Measurements from ENCODE around the gene MROH7.

MROH7 gene

DNA sequence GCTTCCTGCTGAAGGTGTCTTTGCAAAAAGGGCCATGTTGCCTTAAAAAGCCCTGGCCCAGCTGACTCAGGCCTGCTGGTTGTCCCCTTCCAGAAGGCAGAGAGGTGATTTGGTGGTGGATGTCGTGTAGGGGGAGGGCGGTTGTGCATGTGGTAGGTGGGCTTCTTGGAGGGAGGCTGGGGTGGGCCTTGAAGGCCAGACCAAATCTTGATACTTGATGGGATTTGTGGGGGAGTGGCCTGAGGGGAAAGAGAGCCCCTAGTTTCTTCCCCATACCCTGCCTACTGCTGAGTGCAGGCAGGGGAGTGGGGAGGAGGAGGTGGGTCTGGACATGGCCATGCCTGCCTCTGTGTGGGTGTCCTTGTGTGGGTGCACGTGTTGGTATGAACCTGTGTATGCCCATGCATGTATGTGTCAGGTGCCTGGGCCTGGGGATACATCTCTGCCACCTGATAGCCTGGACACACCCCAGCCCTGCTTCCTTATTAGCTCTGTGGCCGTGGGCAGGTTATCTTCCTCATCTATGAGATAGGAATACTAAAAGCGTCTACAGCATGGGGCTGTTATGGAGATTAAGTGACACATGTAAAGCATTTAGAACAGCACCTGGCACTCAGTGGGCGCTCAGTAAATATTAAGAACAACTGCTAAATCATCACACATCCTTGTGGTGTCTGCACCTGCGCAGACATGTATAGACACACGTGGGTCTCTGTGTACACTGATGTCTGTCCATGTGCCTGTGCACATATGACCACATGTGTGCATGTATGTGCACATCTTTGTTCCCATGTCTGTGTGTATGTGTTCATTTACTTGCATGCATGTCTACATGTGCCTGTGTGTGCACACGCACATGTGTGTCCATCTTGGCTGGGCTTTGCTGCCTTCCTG, 35.2 kb upstream of the MROH7 start:
- Mint-ChIP-seq H3K4me1 (ENCODE audit: low read depth) (peaks cover 6% of the 10 kb centered on the region), H3K27me3 (ENCODE audit: low read depth) (no peaks in the 10 kb centered on the region), H3K4me3 (no peak overlapping the region), H3K9me3 (no peaks in the 10 kb centered on the region), H3K27ac (no peak overlapping the region), H3K36me3 (ENCODE audit: low read depth) (no peaks in the 10 kb centered on the region)

- Mint-ChIP-seq H3K4me3 (no peak overlapping the region), H3K4me1 (ENCODE audit: low read depth) (peaks cover 6% of the 10 kb centered on the region), H3K27ac (no peak overlapping the region), H3K36me3 (ENCODE audit: low read depth) (no peaks in the 10 kb centered on the region), H3K9me3 (no peaks in the 10 kb centered on the region), H3K27me3 (ENCODE audit: low read depth) (no peaks in the 10 kb centered on the region)
Observed at GRCh38 chr1:54606990-54607325, 34.6 kb upstream of the MROH7 start.

GRCh38 chr1:54607821-54608565, 33.6 kb upstream of the MROH7 start:
- H3K27me3 Mint-ChIP-seq (ENCODE audit: low read depth): no peaks in the 10 kb centered on the region

DNA sequence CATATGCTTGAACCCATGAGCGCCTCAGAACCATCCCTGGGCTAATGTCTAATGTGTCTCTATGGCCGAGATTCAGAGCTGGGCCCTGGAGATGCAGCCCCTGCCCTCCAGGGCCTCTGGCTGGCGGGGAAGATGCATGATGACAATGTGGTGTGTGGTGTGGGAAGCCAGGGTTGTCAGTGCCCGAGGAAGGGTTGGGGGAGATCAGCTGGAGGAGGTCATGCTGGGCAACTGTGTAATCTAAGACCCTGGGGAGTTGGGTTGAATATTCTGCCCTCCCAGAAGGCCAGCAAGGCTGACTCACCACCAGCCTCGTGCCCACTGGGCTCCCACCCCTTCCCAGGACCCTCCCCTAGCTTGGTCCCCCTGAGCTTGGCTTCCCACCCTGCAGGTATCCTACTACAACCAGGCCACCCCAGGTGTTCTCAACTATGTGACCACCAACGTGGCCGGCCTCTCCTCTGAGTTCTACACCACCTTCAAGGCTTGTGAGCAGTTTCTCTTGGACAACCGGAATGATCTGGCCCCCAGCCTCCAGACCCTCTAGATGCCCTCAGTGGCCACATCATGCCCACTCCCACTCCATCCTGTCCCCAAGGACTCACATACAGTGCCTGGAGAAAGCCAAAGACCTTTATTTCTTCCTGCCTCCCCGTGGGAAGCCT, 32.9 kb upstream of the MROH7 start:
- H3K9me3 Mint-ChIP-seq: no peaks in the 10 kb centered on the region
- no peaks in the 10 kb centered on the region for H3K36me3 Mint-ChIP-seq (ENCODE audit: low read depth)
- no peaks in the 10 kb centered on the region for H3K27me3 Mint-ChIP-seq (ENCODE audit: low read depth)
- peaks cover 6% of the 10 kb centered on the region for H3K4me1 Mint-ChIP-seq (ENCODE audit: low read depth)
- no peak overlapping the region for H3K4me3 Mint-ChIP-seq
- no peak overlapping the region for H3K27ac Mint-ChIP-seq

More at GRCh38 chr1:54607821-54608565, 33.6 kb upstream of the MROH7 start:
- Mint-ChIP-seq H3K36me3 (ENCODE audit: low read depth) (no peaks in the 10 kb centered on the region), H3K4me3 (no peak overlapping the region), H3K27ac (no peak overlapping the region), H3K9me3 (no peaks in the 10 kb centered on the region), H3K4me1 (ENCODE audit: low read depth) (peaks cover 6% of the 10 kb centered on the region)

DNA sequence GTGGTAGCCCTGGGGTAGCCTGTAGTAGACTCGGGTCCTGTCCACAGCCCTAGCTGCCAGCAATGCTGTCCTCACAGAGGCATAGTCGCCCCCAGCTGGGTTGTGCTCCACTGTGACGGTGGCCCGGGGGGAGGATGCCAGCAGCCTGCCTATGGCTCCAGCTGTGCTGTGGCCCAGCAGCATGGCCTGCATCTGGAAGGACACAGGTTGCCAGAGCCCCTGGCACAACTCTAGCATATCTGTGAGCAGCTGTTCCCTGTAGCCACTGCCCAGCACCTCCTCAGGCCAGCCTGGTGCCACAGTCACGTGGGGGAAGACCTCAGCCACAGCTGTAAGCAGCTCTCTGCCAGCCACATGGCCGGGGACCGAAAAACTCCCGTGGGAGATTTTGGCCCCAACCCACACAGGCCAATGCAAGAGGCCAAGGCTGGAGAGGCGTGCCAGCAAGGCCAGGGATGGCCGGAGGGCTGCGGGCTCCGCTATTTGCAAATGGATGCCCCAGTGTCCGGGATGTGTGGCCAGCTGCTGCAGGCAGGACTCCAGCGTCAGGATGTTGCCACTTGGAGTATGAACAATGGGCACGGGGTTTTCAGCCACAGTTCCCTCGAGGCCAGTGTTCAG, 32.2 kb upstream of the MROH7 start:
- H3K4me3 Mint-ChIP-seq: no peak overlapping the region
- no peaks in the 10 kb centered on the region for H3K36me3 Mint-ChIP-seq (ENCODE audit: low read depth)
- H3K27me3 Mint-ChIP-seq (ENCODE audit: low read depth): no peaks in the 10 kb centered on the region
- peaks cover 4% of the 10 kb centered on the region for H3K4me1 Mint-ChIP-seq (ENCODE audit: low read depth)
- H3K27ac Mint-ChIP-seq: no peak overlapping the region
- H3K9me3 Mint-ChIP-seq: no peaks in the 10 kb centered on the region

GRCh38 chr1:54610048-54610447, 31.5 kb upstream of the MROH7 start:
- Mint-ChIP-seq H3K36me3 (ENCODE audit: low read depth) (no peaks in the 10 kb centered on the region), H3K27me3 (ENCODE audit: low read depth) (no peaks in the 10 kb centered on the region), H3K9me3 (no peaks in the 10 kb centered on the region), H3K27ac (no peak overlapping the region), H3K4me3 (no peak overlapping the region), H3K4me1 (ENCODE audit: low read depth) (no peaks in the 10 kb centered on the region)

DNA sequence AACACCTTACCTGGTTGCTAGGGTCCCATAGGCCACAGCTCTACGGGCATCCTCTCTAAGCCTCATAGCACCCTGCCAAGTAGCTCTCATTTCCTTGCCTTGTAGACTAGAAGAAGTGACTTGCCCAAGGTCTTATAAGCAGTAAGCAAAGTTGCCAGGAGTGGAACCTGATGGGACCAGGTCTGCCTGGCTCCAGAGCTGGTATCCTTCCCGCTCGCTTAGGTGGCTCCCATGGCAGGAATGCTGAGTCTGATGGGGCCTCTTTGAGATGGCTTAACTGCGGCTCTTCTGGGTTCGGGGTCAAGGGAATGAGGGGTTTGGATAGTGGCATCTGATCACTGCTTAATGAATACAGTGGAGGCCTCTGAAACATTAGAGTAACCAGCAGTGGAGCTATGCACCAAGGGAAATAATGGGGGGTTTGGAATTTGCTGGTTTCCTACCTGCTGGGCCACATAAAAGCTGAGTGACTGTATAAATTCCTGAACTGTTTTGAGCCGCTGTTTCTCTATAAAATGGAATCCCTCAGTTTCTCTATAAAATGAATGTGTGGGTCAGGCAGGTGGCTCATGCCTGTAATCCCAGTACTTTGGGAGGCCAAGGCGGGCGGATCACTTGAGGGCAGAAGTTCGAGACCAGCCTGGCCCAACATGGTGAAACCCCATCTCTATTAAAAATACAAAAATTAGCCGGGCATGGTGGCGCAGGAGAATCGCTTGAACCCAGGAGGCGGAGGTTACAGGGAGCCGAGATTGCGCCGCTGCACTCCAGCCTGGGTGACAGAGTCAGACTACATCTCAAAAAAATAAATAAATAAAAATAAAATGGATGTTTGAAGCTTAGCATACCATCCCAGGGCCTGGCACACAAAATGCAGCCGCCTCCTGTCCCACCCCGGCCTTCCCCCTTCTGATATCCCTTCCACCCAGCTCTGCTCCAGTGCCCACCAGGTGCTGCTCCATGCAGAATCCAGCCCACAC, 30.7 kb upstream of the MROH7 start:
- Mint-ChIP-seq H3K9me3 (no peaks in the 10 kb centered on the region), H3K4me3 (no peak overlapping the region), H3K4me1 (ENCODE audit: low read depth) (no peaks in the 10 kb centered on the region), H3K27ac (no peak overlapping the region), H3K27me3 (ENCODE audit: low read depth) (no peaks in the 10 kb centered on the region), H3K36me3 (ENCODE audit: low read depth) (no peaks in the 10 kb centered on the region)

DNA sequence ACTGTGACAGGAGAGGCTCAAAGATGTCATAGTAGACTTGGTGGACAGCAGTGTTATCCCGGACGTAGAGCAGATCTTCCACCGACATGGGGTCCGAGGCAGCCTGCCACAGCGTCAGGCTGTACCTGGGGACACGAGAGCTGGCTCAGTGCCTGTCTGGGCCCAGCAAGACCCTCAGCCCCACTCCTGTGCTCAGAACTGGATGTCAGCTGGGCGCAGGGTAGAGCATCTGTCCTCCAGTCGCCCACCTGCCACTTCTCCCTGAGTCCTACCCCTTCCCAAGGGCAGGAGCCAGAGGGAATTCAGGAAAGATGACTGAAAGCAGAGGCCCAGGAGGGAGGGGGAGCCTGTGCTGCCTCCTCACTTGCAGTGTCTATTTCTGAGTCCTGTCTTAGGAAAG, 30.0 kb upstream of the MROH7 start:
- Mint-ChIP-seq H3K27me3 (ENCODE audit: low read depth) (no peaks in the 10 kb centered on the region), H3K9me3 (no peaks in the 10 kb centered on the region), H3K4me1 (ENCODE audit: low read depth) (no peaks in the 10 kb centered on the region), H3K36me3 (ENCODE audit: low read depth) (no peaks in the 10 kb centered on the region), H3K27ac (no peak overlapping the region), H3K4me3 (no peak overlapping the region)

- Mint-ChIP-seq H3K9me3 (no peaks in the 10 kb centered on the region), H3K27me3 (ENCODE audit: low read depth) (no peaks in the 10 kb centered on the region), H3K27ac (no peak overlapping the region), H3K4me3 (no peak overlapping the region), H3K36me3 (ENCODE audit: low read depth) (no peaks in the 10 kb centered on the region), H3K4me1 (ENCODE audit: low read depth) (no peaks in the 10 kb centered on the region)
Observed at GRCh38 chr1:54614024-54614423, 27.6 kb upstream of the MROH7 start.

GRCh38 chr1:54614563-54614962, 27.0 kb upstream of the MROH7 start:
- Mint-ChIP-seq H3K27me3 (ENCODE audit: low read depth) (no peaks in the 10 kb centered on the region), H3K4me1 (ENCODE audit: low read depth) (no peaks in the 10 kb centered on the region), H3K9me3 (no peaks in the 10 kb centered on the region), H3K4me3 (no peak overlapping the region), H3K36me3 (ENCODE audit: low read depth) (no peaks in the 10 kb centered on the region), H3K27ac (no peak overlapping the region)

- Mint-ChIP-seq H3K27ac (no peak overlapping the region), H3K4me1 (ENCODE audit: low read depth) (no peaks in the 10 kb centered on the region), H3K4me3 (no peak overlapping the region), H3K36me3 (ENCODE audit: low read depth) (no peaks in the 10 kb centered on the region), H3K9me3 (no peaks in the 10 kb centered on the region), H3K27me3 (ENCODE audit: low read depth) (no peaks in the 10 kb centered on the region)
Observed at GRCh38 chr1:54615531-54616279, 25.9 kb upstream of the MROH7 start.

DNA sequence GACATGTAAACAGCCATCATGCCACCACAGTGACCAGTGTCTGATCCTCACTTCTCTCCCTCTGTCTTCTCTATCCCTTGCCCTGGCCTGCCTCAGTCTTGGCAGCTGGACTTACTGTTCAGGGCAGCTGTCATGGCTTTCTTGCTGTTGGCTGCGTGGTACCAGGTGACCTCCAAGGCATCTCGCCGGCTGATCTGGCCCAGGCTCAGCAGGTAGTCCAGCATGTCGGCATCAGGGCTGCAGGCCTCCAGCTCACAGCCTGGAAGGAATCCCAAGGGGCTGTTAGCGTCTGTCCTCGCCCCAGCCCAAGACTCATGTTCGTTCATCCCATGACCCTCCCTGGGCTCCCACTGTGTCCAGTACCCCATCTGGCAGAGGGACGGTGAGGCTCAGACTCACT, 21.8 kb upstream of the MROH7 start:
- Mint-ChIP-seq H3K27me3 (ENCODE audit: low read depth) (no peaks in the 10 kb centered on the region), H3K4me3 (no peak overlapping the region), H3K27ac (no peak overlapping the region), H3K36me3 (ENCODE audit: low read depth) (no peaks in the 10 kb centered on the region), H3K4me1 (ENCODE audit: low read depth) (no peaks in the 10 kb centered on the region), H3K9me3 (no peaks in the 10 kb centered on the region)
